Measurements from ENCODE around the gene NPPB.

NPPB gene

DNA sequence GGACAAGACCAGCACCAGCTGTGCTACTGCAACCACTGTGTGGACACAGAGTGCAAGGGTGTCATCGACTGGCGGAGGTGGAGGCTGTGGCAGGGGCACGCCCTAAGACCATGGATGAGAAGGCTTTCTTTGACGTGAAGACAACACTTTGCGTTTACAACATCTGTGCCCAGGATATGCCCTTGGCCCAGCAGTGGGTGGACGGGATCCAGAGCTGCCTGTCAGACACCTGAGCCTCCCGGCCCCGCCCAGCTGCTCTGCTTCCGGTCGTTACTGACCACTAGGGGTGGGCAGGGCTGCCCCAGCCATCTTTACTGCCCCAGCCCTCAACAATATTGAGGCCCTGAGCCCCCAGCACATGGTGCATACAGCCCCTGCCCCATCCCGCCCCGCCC is 21.4 kb upstream of the NPPB start:
- DNase-seq (ENCODE audit: low read depth in 1 of 2, low spot score in 1 of 2), result no peak
- Histone ChIP-seq H3K27ac (replicated peaks) (no peak overlapping the region), H3K4me3 (replicated peaks; ENCODE audit: insufficient read depth, low read length) (no peak overlapping the region), H3K27me3 (ENCODE audit: insufficient read depth, poor library complexity, severe bottlenecking) (no peaks in the 10 kb centered on the region)
- TF ChIP-seq SPI1 (IDR thresholded peaks at IDR 0.05; ENCODE audit: borderline replicate concordance, low read depth), result no peak
- TF ChIP-seq POLR2AphosphoS5 (IDR thresholded peaks at IDR 0.05; ENCODE audit: low read depth), result no peak
- no peak for TF ChIP-seq REST (IDR thresholded peaks at IDR 0.05; ENCODE audit: insufficient replicate concordance, low read depth)
- TF ChIP-seq, protein P1, sequence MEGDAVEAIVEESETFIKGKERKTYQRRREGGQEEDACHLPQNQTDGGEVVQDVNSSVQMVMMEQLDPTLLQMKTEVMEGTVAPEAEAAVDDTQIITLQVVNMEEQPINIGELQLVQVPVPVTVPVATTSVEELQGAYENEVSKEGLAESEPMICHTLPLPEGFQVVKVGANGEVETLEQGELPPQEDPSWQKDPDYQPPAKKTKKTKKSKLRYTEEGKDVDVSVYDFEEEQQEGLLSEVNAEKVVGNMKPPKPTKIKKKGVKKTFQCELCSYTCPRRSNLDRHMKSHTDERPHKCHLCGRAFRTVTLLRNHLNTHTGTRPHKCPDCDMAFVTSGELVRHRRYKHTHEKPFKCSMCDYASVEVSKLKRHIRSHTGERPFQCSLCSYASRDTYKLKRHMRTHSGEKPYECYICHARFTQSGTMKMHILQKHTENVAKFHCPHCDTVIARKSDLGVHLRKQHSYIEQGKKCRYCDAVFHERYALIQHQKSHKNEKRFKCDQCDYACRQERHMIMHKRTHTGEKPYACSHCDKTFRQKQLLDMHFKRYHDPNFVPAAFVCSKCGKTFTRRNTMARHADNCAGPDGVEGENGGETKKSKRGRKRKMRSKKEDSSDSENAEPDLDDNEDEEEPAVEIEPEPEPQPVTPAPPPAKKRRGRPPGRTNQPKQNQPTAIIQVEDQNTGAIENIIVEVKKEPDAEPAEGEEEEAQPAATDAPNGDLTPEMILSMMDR (IDR thresholded peaks at IDR 0.05; ENCODE audit: insufficient read depth, low read length), result no peak
- TF ChIP-seq GABPA (IDR thresholded peaks at IDR 0.05; ENCODE audit: low read depth), result no peak

DNA sequence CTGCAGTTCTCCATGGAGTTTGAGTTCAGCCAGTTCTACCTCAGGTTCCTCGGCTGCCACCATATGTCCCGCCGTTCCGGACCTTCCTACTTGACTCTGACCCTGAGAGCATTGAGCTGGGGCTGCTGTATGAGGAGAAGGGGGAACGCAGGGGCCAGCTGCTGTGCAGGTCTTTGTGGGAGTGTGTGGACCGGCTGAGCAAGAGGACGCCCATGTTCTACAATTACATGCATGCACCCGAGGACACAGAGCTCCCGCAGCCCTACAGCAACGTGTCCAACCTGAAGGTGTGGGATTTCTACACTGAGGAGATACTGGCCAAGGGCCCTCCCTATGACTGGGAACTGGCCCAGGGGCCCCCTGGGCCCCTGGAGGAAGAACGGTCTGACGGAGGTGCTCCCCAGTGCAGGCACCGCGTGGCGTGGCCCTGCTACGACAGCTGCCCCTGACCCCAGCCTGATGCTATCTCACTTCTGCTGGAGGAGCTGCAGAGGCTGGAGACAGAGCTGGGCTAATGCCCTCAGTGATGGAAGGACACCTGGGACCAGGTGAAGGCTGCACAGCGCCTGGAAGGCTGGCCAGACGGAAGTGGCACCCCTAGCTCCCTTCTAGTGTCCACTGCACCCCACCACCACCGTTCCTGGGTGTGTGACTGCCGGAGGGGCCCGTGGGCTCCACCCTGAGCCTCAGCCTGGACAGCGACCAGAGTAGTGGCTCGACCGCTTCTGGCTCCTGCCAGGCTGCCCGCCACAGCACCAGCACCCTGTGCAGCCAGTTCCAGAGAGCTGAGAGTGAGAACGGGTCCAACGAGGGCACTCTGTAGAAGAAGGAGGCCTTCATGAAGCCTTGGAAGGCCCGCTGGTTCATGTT is 20.8 kb upstream of the NPPB start:
- Histone ChIP-seq H3K4me3 (replicated peaks; ENCODE audit: insufficient read depth, low read length) (no peak overlapping the region), H3K27me3 (ENCODE audit: insufficient read depth, poor library complexity, severe bottlenecking) (no peaks in the 10 kb centered on the region), H3K27ac (replicated peaks) (no peak overlapping the region)
- TF ChIP-seq SPI1 (IDR thresholded peaks at IDR 0.05; ENCODE audit: borderline replicate concordance, low read depth) (no peak), POLR2AphosphoS5 (IDR thresholded peaks at IDR 0.05; ENCODE audit: low read depth) (no peak), GABPA (IDR thresholded peaks at IDR 0.05; ENCODE audit: low read depth) (no peak), REST (IDR thresholded peaks at IDR 0.05; ENCODE audit: insufficient replicate concordance, low read depth) (no peak)
- TF ChIP-seq, protein P1 (IDR thresholded peaks at IDR 0.05; ENCODE audit: insufficient read depth, low read length), result no peak
- DNase-seq (ENCODE audit: low read depth in 1 of 2, low spot score in 1 of 2), result no peak

DNA sequence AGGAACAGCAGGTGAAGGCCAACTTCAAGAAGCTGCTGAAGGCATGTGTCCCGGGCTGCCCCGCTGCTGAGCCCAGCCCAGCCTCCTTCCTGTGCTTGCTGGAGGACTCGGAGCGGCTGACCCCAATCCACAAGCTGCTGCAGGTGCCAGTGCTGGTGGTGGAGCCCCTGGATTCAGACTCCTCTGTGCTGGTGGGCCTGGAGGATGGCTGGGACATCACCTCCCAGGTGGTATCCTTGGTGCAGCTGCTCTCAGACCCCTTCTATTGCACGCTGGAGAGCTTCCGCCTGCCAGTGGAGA is 20.1 kb upstream of the NPPB start:
- TF ChIP-seq SPI1 (IDR thresholded peaks at IDR 0.05; ENCODE audit: borderline replicate concordance, low read depth) (no peak), POLR2AphosphoS5 (IDR thresholded peaks at IDR 0.05; ENCODE audit: low read depth) (no peak), REST (IDR thresholded peaks at IDR 0.05; ENCODE audit: insufficient replicate concordance, low read depth) (no peak), GABPA (IDR thresholded peaks at IDR 0.05; ENCODE audit: low read depth) (no peak)
- TF ChIP-seq, protein P1 (IDR thresholded peaks at IDR 0.05; ENCODE audit: insufficient read depth, low read length), result no peak
- Histone ChIP-seq H3K27ac (replicated peaks) (no peak overlapping the region), H3K27me3 (ENCODE audit: insufficient read depth, poor library complexity, severe bottlenecking) (no peaks in the 10 kb centered on the region), H3K4me3 (replicated peaks; ENCODE audit: insufficient read depth, low read length) (no peak overlapping the region)
- no peak for DNase-seq (ENCODE audit: low read depth in 1 of 2, low spot score in 1 of 2)
